Astrocyte (in vitro differentiated cells and primary cell): ENCODE data around the gene BMP7. TPM values are rescaled to one million over a fixed set of nuclear protein-coding genes. Genes with fewer than 3 reads are reported as not detected.

Experiments used
- DNase-seq: peaks from one replicate; pipeline ENCODE4 v3.0.0-alpha.2; 2010; ENCODE audit warnings: low read depth
- FAIRE-seq: peaks from 2 replicates; lab custom pipeline; 2011; peaks lifted over from hg19 to GRCh38; lab: Jason Lieb, UNC
- H2AFZ ChIP-seq: 2 replicates; pipeline ENCODE4 v1.6.0; 2012; ENCODE audit warnings: low read depth, low read length, inconsistent platforms
- H3K27ac ChIP-seq: 2 replicates; pipeline ENCODE4 v1.5.1; 2011; ENCODE audit warnings: low read depth, low read length, inconsistent platforms
- H3K27me3 ChIP-seq: 2 replicates; pipeline ENCODE4 v1.6.0; 2011; ENCODE audit warnings: low read length, inconsistent platforms; ENCODE audit not compliant: insufficient read depth
- H3K36me3 ChIP-seq: 2 replicates; pipeline ENCODE4 v1.5.1; 2011; ENCODE audit warnings: low read length, inconsistent platforms; ENCODE audit not compliant: insufficient read depth
- H3K4me1 ChIP-seq: 2 replicates; pipeline ENCODE4 v1.5.1; 2011; ENCODE audit warnings: low read length, inconsistent platforms; ENCODE audit not compliant: insufficient read depth
- H3K4me2 ChIP-seq: 2 replicates; pipeline ENCODE4 v1.6.0; 2012; ENCODE audit warnings: low read length, inconsistent platforms
- H3K4me3 ChIP-seq: 2 replicates; pipeline ENCODE4 v1.5.1; 2011; ENCODE audit warnings: low read depth, mild to moderate bottlenecking, low read length, inconsistent platforms; ENCODE audit not compliant: insufficient read depth
- H3K79me2 ChIP-seq: 2 replicates; pipeline ENCODE4 v1.6.0; 2012; ENCODE audit warnings: mild to moderate bottlenecking, low read length, inconsistent platforms; ENCODE audit not compliant: insufficient read depth
- H3K9ac ChIP-seq: 2 replicates; pipeline ENCODE4 v1.6.0; 2012; ENCODE audit warnings: mild to moderate bottlenecking, low read length, inconsistent platforms
- H3K9me3 ChIP-seq: 2 replicates; pipeline ENCODE4 v1.5.1; 2012; ENCODE audit warnings: low read depth, mild to moderate bottlenecking, low read length, inconsistent platforms; ENCODE audit not compliant: insufficient read depth
- H4K20me1 ChIP-seq: 2 replicates; pipeline ENCODE4 v1.6.0; 2012; ENCODE audit warnings: low read length, inconsistent platforms; ENCODE audit not compliant: insufficient read depth
- H3K27ac Mint-ChIP-seq: one replicate; pipeline ENCODE4 v1.8.0; 2021; ENCODE audit warnings: mild to moderate bottlenecking, mixed read lengths; ENCODE audit not compliant: unreplicated experiment
- H3K27me3 Mint-ChIP-seq: one replicate; pipeline ENCODE4 v1.8.0; 2021; ENCODE audit warnings: low read depth, mixed read lengths; ENCODE audit not compliant: unreplicated experiment
- H3K36me3 Mint-ChIP-seq: one replicate; pipeline ENCODE4 v1.8.0; 2021; ENCODE audit warnings: low read depth, mixed read lengths; ENCODE audit not compliant: unreplicated experiment
- H3K4me1 Mint-ChIP-seq: one replicate; pipeline ENCODE4 v1.8.0; 2021; ENCODE audit warnings: low read depth, mixed read lengths; ENCODE audit not compliant: unreplicated experiment
- H3K4me3 Mint-ChIP-seq: one replicate; pipeline ENCODE4 v1.8.0; 2021; ENCODE audit warnings: mild to moderate bottlenecking, moderate library complexity, mixed read lengths; ENCODE audit not compliant: unreplicated experiment
- H3K9me3 Mint-ChIP-seq: one replicate; pipeline ENCODE4 v1.8.0; 2021; ENCODE audit warnings: mild to moderate bottlenecking, mixed read lengths; ENCODE audit not compliant: unreplicated experiment
- EZH2 ChIP-seq: IDR thresholded peaks from 2 replicates; pipeline ENCODE4 v1.6.1; 2012; ENCODE audit warnings: mild to moderate bottlenecking, low read length, inconsistent platforms; ENCODE audit not compliant: insufficient read depth
- total RNA-seq: library from RNA; stranded (reverse); gene quantifications from 2 replicates; pipeline ENCODE4 v1.2.1, GENCODE V29; 2021
- TF ChIP-seq, protein P1 (sequence below): IDR thresholded peaks from 2 replicates; pipeline ENCODE4 v1.5.1; 2011; ENCODE audit warnings: low read depth, mild to moderate bottlenecking, inconsistent platforms, low read length, moderate library complexity; ENCODE audit not compliant: insufficient read depth

The BMP7 gene
- total RNA-seq, 1 donor from 2014 or later: 15.3 TPM

DNA sequence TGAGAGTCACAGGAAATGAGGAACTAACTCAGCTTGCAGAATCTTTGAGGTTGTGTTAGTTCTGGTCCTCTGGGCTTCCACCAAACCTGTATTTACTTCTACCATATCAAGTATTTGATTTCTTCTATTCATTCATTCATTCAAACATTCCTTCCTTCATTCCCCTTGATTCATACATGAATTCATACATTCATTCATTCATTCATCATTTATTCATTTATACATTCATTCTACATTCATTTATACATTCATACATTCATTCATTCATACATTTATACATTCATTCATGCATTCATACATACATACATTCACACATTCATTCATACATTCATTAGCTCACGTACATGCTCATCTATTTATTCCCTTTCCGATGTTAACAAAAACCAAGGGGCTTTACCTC lies 120.3 kb downstream of the BMP7 start:
- Mint-ChIP-seq H3K4me1 (no peaks in the 10 kb centered on the region), H3K27ac (no peak overlapping the region), H3K36me3 (no peaks in the 10 kb centered on the region), H3K4me3 (no peak overlapping the region), H3K9me3 (peaks cover 4% of the 10 kb centered on the region), H3K27me3 (peaks cover 55% of the 10 kb centered on the region)
- Histone ChIP-seq H2AFZ (no peak overlapping the region), H3K9ac (no peak overlapping the region), H3K4me3 (no peak overlapping the region), H4K20me1 (no peaks in the 10 kb centered on the region), H3K27ac (no peak overlapping the region), H3K4me2 (no peak overlapping the region), H3K4me1 (no peaks in the 10 kb centered on the region), H3K79me2 (no peaks in the 10 kb centered on the region), H3K36me3 (no peaks in the 10 kb centered on the region), H3K27me3 (peaks cover 22% of the 10 kb centered on the region), H3K9me3 (no peaks in the 10 kb centered on the region)
- TF ChIP-seq, protein P1, sequence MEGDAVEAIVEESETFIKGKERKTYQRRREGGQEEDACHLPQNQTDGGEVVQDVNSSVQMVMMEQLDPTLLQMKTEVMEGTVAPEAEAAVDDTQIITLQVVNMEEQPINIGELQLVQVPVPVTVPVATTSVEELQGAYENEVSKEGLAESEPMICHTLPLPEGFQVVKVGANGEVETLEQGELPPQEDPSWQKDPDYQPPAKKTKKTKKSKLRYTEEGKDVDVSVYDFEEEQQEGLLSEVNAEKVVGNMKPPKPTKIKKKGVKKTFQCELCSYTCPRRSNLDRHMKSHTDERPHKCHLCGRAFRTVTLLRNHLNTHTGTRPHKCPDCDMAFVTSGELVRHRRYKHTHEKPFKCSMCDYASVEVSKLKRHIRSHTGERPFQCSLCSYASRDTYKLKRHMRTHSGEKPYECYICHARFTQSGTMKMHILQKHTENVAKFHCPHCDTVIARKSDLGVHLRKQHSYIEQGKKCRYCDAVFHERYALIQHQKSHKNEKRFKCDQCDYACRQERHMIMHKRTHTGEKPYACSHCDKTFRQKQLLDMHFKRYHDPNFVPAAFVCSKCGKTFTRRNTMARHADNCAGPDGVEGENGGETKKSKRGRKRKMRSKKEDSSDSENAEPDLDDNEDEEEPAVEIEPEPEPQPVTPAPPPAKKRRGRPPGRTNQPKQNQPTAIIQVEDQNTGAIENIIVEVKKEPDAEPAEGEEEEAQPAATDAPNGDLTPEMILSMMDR: no peak
- no peak for TF ChIP-seq EZH2
- no peak for DNase-seq
- FAIRE-seq: no peak

DNA sequence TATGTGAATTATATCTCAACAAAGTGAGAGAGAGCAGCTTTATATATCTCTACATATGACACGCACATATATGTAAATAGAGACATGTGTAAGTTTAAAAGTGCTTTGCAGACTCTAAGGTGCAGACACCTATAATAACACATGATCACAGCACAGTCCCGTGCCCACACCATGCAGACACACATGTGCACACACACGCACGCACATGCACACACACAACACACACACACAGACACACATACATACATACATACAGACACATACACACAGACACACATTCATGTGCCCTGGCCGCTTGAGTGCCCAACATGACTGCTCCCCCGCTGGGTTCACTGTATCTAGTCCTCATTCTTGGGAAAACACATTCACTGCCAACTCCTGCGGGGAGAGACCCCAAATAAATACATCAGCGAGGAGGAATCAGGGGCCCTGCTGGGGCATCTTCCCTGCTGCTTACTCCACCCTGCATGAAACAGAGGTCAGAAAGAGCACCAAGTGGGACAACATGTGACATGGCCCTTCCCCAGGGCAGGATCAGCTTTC lies 121.3 kb downstream of the BMP7 start:
- Histone ChIP-seq H3K4me2 (no peak overlapping the region), H3K9me3 (no peaks in the 10 kb centered on the region), H3K4me3 (no peak overlapping the region), H4K20me1 (no peaks in the 10 kb centered on the region), H3K27me3 (peaks cover 25% of the 10 kb centered on the region), H2AFZ (no peak overlapping the region), H3K9ac (no peak overlapping the region), H3K27ac (no peak overlapping the region), H3K36me3 (no peaks in the 10 kb centered on the region), H3K4me1 (no peaks in the 10 kb centered on the region), H3K79me2 (no peaks in the 10 kb centered on the region)
- H3K9me3 Mint-ChIP-seq: peaks cover 4% of the 10 kb centered on the region
- no peak overlapping the region for H3K4me3 Mint-ChIP-seq
- DNase-seq (no peak), FAIRE-seq (no peak)
- H3K27me3 Mint-ChIP-seq: peaks cover 53% of the 10 kb centered on the region
- TF ChIP-seq EZH2: no peak
- TF ChIP-seq, protein P1: no peak
- H3K36me3 Mint-ChIP-seq: no peaks in the 10 kb centered on the region
- no peak overlapping the region for H3K27ac Mint-ChIP-seq
- no peaks in the 10 kb centered on the region for H3K4me1 Mint-ChIP-seq

DNA sequence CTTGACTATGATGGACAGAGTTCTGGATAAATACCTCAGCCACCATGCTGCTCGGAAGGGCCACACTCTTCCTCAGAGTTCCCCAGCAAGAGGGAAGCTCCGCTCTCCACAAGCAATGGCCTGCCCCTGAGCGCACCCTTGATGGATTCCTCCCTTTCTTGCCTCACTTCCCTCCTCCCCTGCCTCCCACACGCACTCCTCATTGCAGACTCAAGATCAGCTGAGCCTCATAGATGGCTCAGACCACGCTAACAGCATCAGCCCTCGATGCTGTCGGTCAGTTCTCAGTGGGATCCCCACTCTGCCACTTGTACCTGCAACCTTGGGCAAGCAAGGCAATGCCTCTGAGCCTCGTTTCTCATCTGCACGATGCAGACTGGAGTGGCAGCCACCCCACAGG lies 123.3 kb downstream of the BMP7 start:
- no peak overlapping the region for H3K4me3 Mint-ChIP-seq
- no peaks in the 10 kb centered on the region for H3K36me3 Mint-ChIP-seq
- no peak overlapping the region for H3K9ac ChIP-seq
- no peak overlapping the region for H3K4me3 ChIP-seq
- no peaks in the 10 kb centered on the region for H3K4me1 ChIP-seq
- H2AFZ ChIP-seq: no peak overlapping the region
- H3K4me2 ChIP-seq: no peak overlapping the region
- peaks cover 37% of the 10 kb centered on the region for H3K27me3 Mint-ChIP-seq
- H3K27me3 ChIP-seq: peaks cover 23% of the 10 kb centered on the region
- no peak overlapping the region for H3K27ac Mint-ChIP-seq
- no peak for TF ChIP-seq EZH2
- TF ChIP-seq, protein P1: no peak
- no peak overlapping the region for H3K27ac ChIP-seq
- no peaks in the 10 kb centered on the region for H4K20me1 ChIP-seq
- no peaks in the 10 kb centered on the region for H3K79me2 ChIP-seq
- H3K36me3 ChIP-seq: no peaks in the 10 kb centered on the region
- FAIRE-seq (no peak), DNase-seq (no peak)
- no peaks in the 10 kb centered on the region for H3K4me1 Mint-ChIP-seq
- no peaks in the 10 kb centered on the region for H3K9me3 ChIP-seq
- H3K9me3 Mint-ChIP-seq: peaks cover 4% of the 10 kb centered on the region
